Adipocyte (in vitro differentiated cells): ENCODE data around the gene HAVCR2.

Experiments
- DNase-seq: peaks from one replicate; pipeline ENCODE4 v3.0.0-alpha.2; 2015; ENCODE audit warnings: low read depth
- H3K27me3 ChIP-seq: replicated peaks from 2 replicates; pipeline ENCODE4 v1.7.0; 2013; ENCODE audit warnings: mild to moderate bottlenecking, low read length, moderate library complexity; ENCODE audit not compliant: control insufficient read depth, insufficient read depth
- H3K36me3 ChIP-seq: 2 replicates; pipeline ENCODE4 v1.7.0; 2013; ENCODE audit warnings: low read length, mild to moderate bottlenecking, moderate library complexity; ENCODE audit not compliant: control insufficient read depth, insufficient read depth, severe bottlenecking
- H3K4me1 ChIP-seq: 2 replicates; pipeline ENCODE4 v1.7.0; 2013; ENCODE audit warnings: mild to moderate bottlenecking, low read length, moderate library complexity; ENCODE audit not compliant: control insufficient read depth, insufficient read depth
- H3K4me3 ChIP-seq: 2 replicates; pipeline ENCODE4 v1.7.0; 2013; ENCODE audit warnings: mild to moderate bottlenecking, low read length, moderate library complexity
- H3K9ac ChIP-seq: 2 replicates; pipeline ENCODE4 v1.7.0; 2013; ENCODE audit warnings: mild to moderate bottlenecking, low read length, moderate library complexity
- H3K9me3 ChIP-seq: 2 replicates; pipeline ENCODE4 v1.7.0; 2013; ENCODE audit warnings: mild to moderate bottlenecking, low read length, moderate library complexity; ENCODE audit not compliant: control insufficient read depth

The HAVCR2 gene

GRCh38 chr5:157086751-157087359 lies 22.0 kb downstream of the HAVCR2 start:
- Histone ChIP-seq H3K27me3 (no peaks in the 10 kb centered on the region), H3K9ac (no peak overlapping the region), H3K9me3 (no peaks in the 10 kb centered on the region), H3K4me1 (peaks cover 6% of the 10 kb centered on the region), H3K36me3 (peaks cover 23% of the 10 kb centered on the region), H3K4me3 (peak overlapping the region; percentile 40)
- no peak for DNase-seq

- Histone ChIP-seq H3K9me3 (no peaks in the 10 kb centered on the region), H3K4me3 (no peak overlapping the region), H3K9ac (no peak overlapping the region), H3K4me1 (peaks cover 6% of the 10 kb centered on the region), H3K36me3 (peaks cover 16% of the 10 kb centered on the region), H3K27me3 (no peaks in the 10 kb centered on the region)
- DNase-seq = no peak
Measured at GRCh38 chr5:157085930-157086329, 22.9 kb downstream of the HAVCR2 start.

- H3K36me3 ChIP-seq = no peaks in the 10 kb centered on the region
- no peak overlapping the region for H3K9ac ChIP-seq
- peaks cover 23% of the 10 kb centered on the region for H3K4me1 ChIP-seq
- no peaks in the 10 kb centered on the region for H3K9me3 ChIP-seq
- no peak for DNase-seq
- H3K4me3 ChIP-seq = no peak overlapping the region
- no peaks in the 10 kb centered on the region for H3K27me3 ChIP-seq
Measured at GRCh38 chr5:157080286-157080685, 28.6 kb downstream of the HAVCR2 start.

DNA sequence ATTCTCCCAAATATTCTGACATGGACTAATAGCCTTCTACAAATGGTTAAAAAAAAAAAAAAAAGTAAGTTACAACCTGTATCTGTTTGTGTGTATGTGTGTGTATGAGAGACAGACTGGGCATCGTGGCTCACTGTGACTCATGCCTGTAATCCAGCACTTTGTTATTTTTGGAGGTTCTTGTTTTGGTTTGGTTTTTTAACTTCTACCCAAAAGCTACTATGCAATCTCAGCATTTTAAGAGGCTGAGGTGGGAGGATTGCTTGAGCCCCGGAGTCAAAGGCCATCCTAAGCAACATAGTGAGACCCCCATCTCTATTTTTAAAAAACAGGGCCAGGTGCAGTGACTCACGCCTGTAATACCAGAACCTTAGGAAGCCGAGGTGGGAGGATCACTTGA lies 32.3 kb downstream of the HAVCR2 start:
- H3K27me3 ChIP-seq = no peaks in the 10 kb centered on the region
- H3K36me3 ChIP-seq = no peaks in the 10 kb centered on the region
- DNase-seq = peak; percentile 75
- H3K9me3 ChIP-seq = no peaks in the 10 kb centered on the region
- H3K4me3 ChIP-seq = peak overlapping the region; percentile 76
- peak overlapping the region; percentile 83 for H3K9ac ChIP-seq
- H3K4me1 ChIP-seq = peaks cover 29% of the 10 kb centered on the region

DNA sequence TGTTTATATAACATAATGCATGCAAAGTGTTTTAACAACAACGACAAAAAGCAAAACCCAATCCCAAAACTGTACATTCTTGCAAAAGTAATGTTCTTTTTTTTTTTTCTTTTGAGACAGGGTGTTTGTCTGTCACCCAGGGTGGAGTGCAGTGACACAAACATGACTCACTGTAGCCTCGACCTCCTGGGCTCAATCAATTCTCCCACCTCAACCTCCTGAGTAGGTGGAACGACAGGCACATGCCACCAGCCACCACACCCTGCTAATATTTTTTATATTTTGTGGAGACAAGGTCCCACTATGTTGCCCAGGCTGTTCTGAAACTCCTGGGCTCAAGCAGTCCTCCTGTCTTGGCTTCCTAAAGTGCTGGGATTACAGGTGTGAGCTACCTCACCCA lies 36.3 kb downstream of the HAVCR2 start:
- no peak for DNase-seq
- H3K4me3 ChIP-seq = no peak overlapping the region
- H3K9me3 ChIP-seq = no peaks in the 10 kb centered on the region
- no peaks in the 10 kb centered on the region for H3K27me3 ChIP-seq
- H3K9ac ChIP-seq = no peak overlapping the region
- peaks cover 28% of the 10 kb centered on the region for H3K4me1 ChIP-seq
- no peaks in the 10 kb centered on the region for H3K36me3 ChIP-seq

- Histone ChIP-seq H3K36me3 (no peaks in the 10 kb centered on the region), H3K4me1 (peaks cover 8% of the 10 kb centered on the region), H3K4me3 (no peak overlapping the region), H3K27me3 (no peaks in the 10 kb centered on the region), H3K9ac (no peak overlapping the region), H3K9me3 (no peaks in the 10 kb centered on the region)
- DNase-seq = no peak
Measured at GRCh38 chr5:157069949-157070348, 38.9 kb downstream of the HAVCR2 start.

DNA sequence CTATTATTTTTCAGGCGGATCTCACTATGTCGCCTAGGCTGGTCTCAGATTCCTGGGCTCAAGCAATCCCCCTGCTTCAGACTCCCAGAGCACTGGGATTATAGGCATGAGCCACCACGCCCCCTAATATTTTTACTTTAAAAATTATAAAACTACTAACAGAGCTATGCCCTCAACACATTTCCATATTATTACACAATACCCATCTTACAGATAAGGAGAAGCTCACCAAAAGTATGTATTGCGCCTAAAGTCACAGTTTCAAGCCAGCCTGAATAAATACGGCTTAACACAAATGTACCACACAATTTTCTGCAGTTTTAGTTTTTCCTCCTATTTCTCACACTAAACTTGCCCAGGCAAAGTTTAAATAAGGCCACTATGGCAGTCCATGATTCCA lies 40.1 kb downstream of the HAVCR2 start:
- peaks cover 14% of the 10 kb centered on the region for H3K4me1 ChIP-seq

DNA sequence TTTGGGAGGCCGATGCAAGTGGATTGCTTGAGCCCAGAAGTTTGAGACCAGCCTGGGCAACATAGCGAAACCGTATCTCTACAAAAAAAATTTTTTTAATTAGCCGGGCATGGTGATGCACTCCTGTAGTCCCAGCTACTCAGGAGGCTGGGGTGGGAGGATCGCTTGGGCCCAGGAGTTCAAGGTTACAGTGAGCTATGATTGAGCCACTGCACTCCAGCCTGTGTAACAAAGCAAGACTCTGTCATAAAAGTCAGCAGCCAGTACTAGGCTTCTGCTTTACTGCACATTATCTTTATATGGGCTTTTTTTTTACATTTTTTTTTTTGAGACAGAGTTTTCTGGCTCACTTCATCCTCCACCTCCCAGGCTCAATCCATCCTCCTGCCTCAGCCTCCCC lies 40.5 kb downstream of the HAVCR2 start:
- Histone ChIP-seq H3K36me3 (no peaks in the 10 kb centered on the region), H3K9ac (no peak overlapping the region), H3K4me1 (peaks cover 18% of the 10 kb centered on the region), H3K4me3 (no peak overlapping the region), H3K9me3 (no peaks in the 10 kb centered on the region), H3K27me3 (no peaks in the 10 kb centered on the region)
- DNase-seq = no peak

More for the DNA sequence above, 40.1 kb downstream of the HAVCR2 start:
- no peaks in the 10 kb centered on the region for H3K36me3 ChIP-seq
- no peak for DNase-seq
- H3K27me3 ChIP-seq = no peaks in the 10 kb centered on the region
- H3K9ac ChIP-seq = no peak overlapping the region
- no peaks in the 10 kb centered on the region for H3K9me3 ChIP-seq
- no peak overlapping the region for H3K4me3 ChIP-seq

GRCh38 chr5:157067005-157067404 lies 41.8 kb downstream of the HAVCR2 start:
- Histone ChIP-seq H3K27me3 (no peaks in the 10 kb centered on the region), H3K9me3 (no peaks in the 10 kb centered on the region)

GRCh38 chr5:157066080-157066479 lies 42.8 kb downstream of the HAVCR2 start:
- Histone ChIP-seq H3K9me3 (no peaks in the 10 kb centered on the region), H3K36me3 (no peaks in the 10 kb centered on the region), H3K4me1 (peaks cover 16% of the 10 kb centered on the region), H3K27me3 (no peaks in the 10 kb centered on the region), H3K4me3 (no peak overlapping the region), H3K9ac (no peak overlapping the region)
- no peak for DNase-seq

More at GRCh38 chr5:157067005-157067404, 41.8 kb downstream of the HAVCR2 start:
- Histone ChIP-seq H3K9ac (no peak overlapping the region), H3K36me3 (no peaks in the 10 kb centered on the region), H3K4me1 (peaks cover 13% of the 10 kb centered on the region), H3K4me3 (no peak overlapping the region)
- no peak for DNase-seq

DNA sequence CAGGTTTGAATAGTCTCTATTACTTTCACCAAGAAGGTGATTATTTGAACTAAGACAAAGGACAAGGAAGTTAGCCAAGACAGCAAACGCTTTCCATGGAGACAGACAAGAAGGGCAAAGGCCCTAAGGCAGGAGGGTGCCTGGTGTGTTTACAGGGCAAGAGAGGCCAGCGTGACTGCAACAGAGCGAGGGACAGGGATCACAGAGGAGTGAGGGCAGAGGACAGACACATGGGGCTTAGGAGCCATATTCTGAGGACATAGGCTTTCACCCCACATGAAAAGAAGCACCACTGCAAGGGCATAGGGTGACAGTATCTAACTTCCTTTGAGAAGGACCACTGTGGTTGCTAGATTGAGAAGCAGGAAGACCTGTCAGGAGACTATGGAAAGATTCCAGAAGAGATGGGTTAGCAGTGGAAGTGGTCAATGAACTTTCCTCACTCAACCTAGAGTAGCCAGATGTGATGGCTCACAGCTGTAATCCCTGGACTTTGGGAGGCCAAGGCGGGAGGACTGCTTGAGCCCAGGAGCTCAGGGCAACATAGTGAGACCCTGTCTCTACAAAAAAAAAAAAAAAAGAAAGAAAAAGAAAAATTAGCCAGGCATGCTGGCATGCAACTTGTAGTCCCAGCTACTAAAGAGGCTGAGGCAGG lies 44.9 kb downstream of the HAVCR2 start:
- H3K9ac ChIP-seq = no peak overlapping the region
- H3K4me1 ChIP-seq = peaks cover 30% of the 10 kb centered on the region
- no peaks in the 10 kb centered on the region for H3K27me3 ChIP-seq
- H3K36me3 ChIP-seq = no peaks in the 10 kb centered on the region
- H3K4me3 ChIP-seq = no peak overlapping the region
- H3K9me3 ChIP-seq = no peaks in the 10 kb centered on the region
- DNase-seq = no peak

DNA sequence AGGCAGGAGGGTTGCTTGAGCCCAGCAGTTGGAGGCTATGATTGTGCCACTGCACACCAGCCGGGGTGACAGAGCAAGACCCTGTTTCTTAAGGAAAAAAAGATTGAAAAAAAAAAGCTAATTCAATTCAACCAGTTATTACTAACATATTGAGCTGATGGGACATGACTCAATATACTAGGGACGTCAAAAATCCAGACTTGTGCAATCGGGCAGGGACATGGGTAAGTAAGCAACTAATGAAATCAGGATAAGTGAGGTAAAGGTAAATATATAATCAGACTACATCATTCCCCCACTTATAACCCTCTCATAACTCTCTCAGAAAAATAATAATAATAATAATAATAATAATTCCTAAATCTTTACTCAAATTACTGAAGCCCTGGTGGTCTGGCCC lies 49.0 kb downstream of the HAVCR2 start:
- H3K36me3 ChIP-seq = no peaks in the 10 kb centered on the region
- H3K27me3 ChIP-seq = no peaks in the 10 kb centered on the region
- peak overlapping the region; percentile 55 for H3K9ac ChIP-seq
- DNase-seq = peak; percentile 5
- H3K4me3 ChIP-seq = no peak overlapping the region
- H3K4me1 ChIP-seq = peaks cover 42% of the 10 kb centered on the region
- H3K9me3 ChIP-seq = no peaks in the 10 kb centered on the region
